Neural progenitor cell (in vitro differentiated cells): Measurements from ENCODE around the gene SRP14. TPM values are rescaled to one million over a fixed set of nuclear protein-coding genes. Genes with fewer than 3 reads are reported as not detected.

Experiments
- DNase-seq: peaks from one replicate; pipeline ENCODE4 v3.0.0-alpha.2; 2016; ENCODE audit warnings: low spot score
- H2AFZ ChIP-seq: fragments of 200-600 bp; sonication (generic); replicated peaks from 2 replicates; pipeline ENCODE4 v1.6.1; 2016; ENCODE audit warnings: antibody characterized with exemption
- H3F3A ChIP-seq: fragments of 200-600 bp; sonication (generic); 2 replicates; pipeline ENCODE4 v1.6.1; 2016; ENCODE audit warnings: antibody characterized with exemption, low read depth
- H3K27ac ChIP-seq: fragments of 200-600 bp; sonication (generic); 2 replicates; pipeline ENCODE4 v1.5.1; 2016; ENCODE audit warnings: mild to moderate bottlenecking
- H3K27me3 ChIP-seq: fragments of 200-600 bp; sonication (generic); 2 replicates; pipeline ENCODE4 v1.6.1; 2016; ENCODE audit warnings: mild to moderate bottlenecking, moderate library complexity
- H3K36me3 ChIP-seq: fragments of 200-600 bp; sonication (generic); 2 replicates; pipeline ENCODE4 v1.5.1; 2016
- H3K4me1 ChIP-seq: fragments of 200-600 bp; sonication (generic); 2 replicates; pipeline ENCODE4 v1.6.1; 2016; ENCODE audit warnings: mixed run types
- H3K4me2 ChIP-seq: fragments of 200-600 bp; sonication (generic); 2 replicates; pipeline ENCODE4 v1.6.1; 2016
- H3K4me3 ChIP-seq: fragments of 200-600 bp; sonication (generic); 2 replicates; pipeline ENCODE4 v1.5.1; 2016
- H3K79me2 ChIP-seq: fragments of 200-600 bp; sonication (generic); 2 replicates; pipeline ENCODE4 v1.6.1; 2016; ENCODE audit warnings: low read depth
- H3K9ac ChIP-seq: fragments of 200-600 bp; sonication (generic); 2 replicates; pipeline ENCODE4 v1.6.1; 2016
- H3K9me3 ChIP-seq: fragments of 200-600 bp; sonication (generic); 2 replicates; pipeline ENCODE4 v1.5.1; 2016; ENCODE audit warnings: low read depth
- H4K20me1 ChIP-seq: fragments of 200-600 bp; sonication (generic); 2 replicates; pipeline ENCODE4 v1.6.1; 2016; ENCODE audit warnings: low read depth
- H3K27ac Mint-ChIP-seq: 3 replicates; pipeline ENCODE4 v1.8.0; 2021; ENCODE audit warnings: mixed read lengths
- H3K27me3 Mint-ChIP-seq: 2 replicates; pipeline ENCODE4 v1.8.0; 2022; ENCODE audit warnings: low read depth, mild to moderate bottlenecking, inconsistent platforms, moderate library complexity, mixed read lengths; ENCODE audit not compliant: insufficient read depth
- H3K36me3 Mint-ChIP-seq: 3 replicates; pipeline ENCODE4 v1.8.0; 2021; ENCODE audit warnings: mixed read lengths
- H3K4me1 Mint-ChIP-seq: 3 replicates; pipeline ENCODE4 v1.8.0; 2021; ENCODE audit warnings: mixed read lengths
- H3K4me3 Mint-ChIP-seq: 3 replicates; pipeline ENCODE4 v1.8.0; 2021; ENCODE audit warnings: mild to moderate bottlenecking, moderate library complexity, mixed read lengths
- H3K9me3 Mint-ChIP-seq: 3 replicates; pipeline ENCODE4 v1.8.0; 2020; ENCODE audit warnings: mixed read lengths
- EZH2 ChIP-seq: fragments of 200-600 bp; sonication (generic); IDR thresholded peaks from 2 replicates; pipeline ENCODE4 v1.6.1; 2017; ENCODE audit warnings: antibody characterized with exemption, mild to moderate bottlenecking, moderate library complexity
- EZH2phosphoT487 ChIP-seq: fragments of 200-600 bp; sonication (generic); IDR thresholded peaks from 2 replicates; pipeline ENCODE4 v1.6.1; 2017; ENCODE audit warnings: antibody characterized with exemption
- total RNA-seq: library from RNA; depleted of rRNA; stranded (reverse); fragments of >200 nt; gene quantifications from 2 replicates; pipeline ENCODE4 v1.2.3, GENCODE V29; 2015; ENCODE audit warnings: low replicate concordance
- TF ChIP-seq, protein P1 (sequence below): fragments of 200-600 bp; sonication (generic); IDR thresholded peaks from 2 replicates; pipeline ENCODE4 v1.5.1; 2017; ENCODE audit warnings: antibody characterized with exemption, mild to moderate bottlenecking

SRP14 gene
- total RNA-seq, 1 donor from 2014 or later, result 461 TPM

- Mint-ChIP-seq H3K27ac (no peak overlapping the region), H3K27me3 (no peaks in the 10 kb centered on the region), H3K9me3 (no peaks in the 10 kb centered on the region), H3K4me1 (peaks cover 16% of the 10 kb centered on the region), H3K4me3 (no peak overlapping the region), H3K36me3 (peaks cover 15% of the 10 kb centered on the region)
- Histone ChIP-seq H3K9ac (no peak overlapping the region), H3K79me2 (no peaks in the 10 kb centered on the region), H3K4me1 (peaks cover 8% of the 10 kb centered on the region), H3F3A (peaks cover 5% of the 10 kb centered on the region), H3K4me3 (no peak overlapping the region), H3K27ac (no peak overlapping the region), H2AFZ (no peak overlapping the region), H3K27me3 (no peaks in the 10 kb centered on the region), H4K20me1 (no peaks in the 10 kb centered on the region), H3K4me2 (no peak overlapping the region), H3K36me3 (no peaks in the 10 kb centered on the region), H3K9me3 (no peaks in the 10 kb centered on the region)
- TF ChIP-seq EZH2 (no peak), EZH2phosphoT487 (no peak)
- TF ChIP-seq, protein P1, sequence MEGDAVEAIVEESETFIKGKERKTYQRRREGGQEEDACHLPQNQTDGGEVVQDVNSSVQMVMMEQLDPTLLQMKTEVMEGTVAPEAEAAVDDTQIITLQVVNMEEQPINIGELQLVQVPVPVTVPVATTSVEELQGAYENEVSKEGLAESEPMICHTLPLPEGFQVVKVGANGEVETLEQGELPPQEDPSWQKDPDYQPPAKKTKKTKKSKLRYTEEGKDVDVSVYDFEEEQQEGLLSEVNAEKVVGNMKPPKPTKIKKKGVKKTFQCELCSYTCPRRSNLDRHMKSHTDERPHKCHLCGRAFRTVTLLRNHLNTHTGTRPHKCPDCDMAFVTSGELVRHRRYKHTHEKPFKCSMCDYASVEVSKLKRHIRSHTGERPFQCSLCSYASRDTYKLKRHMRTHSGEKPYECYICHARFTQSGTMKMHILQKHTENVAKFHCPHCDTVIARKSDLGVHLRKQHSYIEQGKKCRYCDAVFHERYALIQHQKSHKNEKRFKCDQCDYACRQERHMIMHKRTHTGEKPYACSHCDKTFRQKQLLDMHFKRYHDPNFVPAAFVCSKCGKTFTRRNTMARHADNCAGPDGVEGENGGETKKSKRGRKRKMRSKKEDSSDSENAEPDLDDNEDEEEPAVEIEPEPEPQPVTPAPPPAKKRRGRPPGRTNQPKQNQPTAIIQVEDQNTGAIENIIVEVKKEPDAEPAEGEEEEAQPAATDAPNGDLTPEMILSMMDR, result no peak
- no peak for DNase-seq
Observed at GRCh38 chr15:39999538-40000200, 39.3 kb downstream of the SRP14 start.

GRCh38 chr15:39998511-39999077 lies 40.4 kb downstream of the SRP14 start:
- Histone ChIP-seq H4K20me1 (no peaks in the 10 kb centered on the region), H3K27ac (no peak overlapping the region), H3K4me3 (no peak overlapping the region), H3K36me3 (no peaks in the 10 kb centered on the region), H3K9me3 (no peaks in the 10 kb centered on the region), H2AFZ (no peak overlapping the region), H3K9ac (no peak overlapping the region), H3K27me3 (no peaks in the 10 kb centered on the region), H3K79me2 (no peaks in the 10 kb centered on the region), H3F3A (peaks cover 5% of the 10 kb centered on the region), H3K4me1 (peaks cover 8% of the 10 kb centered on the region), H3K4me2 (no peak overlapping the region)
- peaks cover 20% of the 10 kb centered on the region for H3K36me3 Mint-ChIP-seq
- TF ChIP-seq, protein P1, result no peak
- TF ChIP-seq EZH2, result no peak
- no peak for TF ChIP-seq EZH2phosphoT487
- no peak for DNase-seq
- no peaks in the 10 kb centered on the region for H3K27me3 Mint-ChIP-seq
- no peak overlapping the region for H3K4me3 Mint-ChIP-seq
- H3K9me3 Mint-ChIP-seq, result no peaks in the 10 kb centered on the region
- H3K27ac Mint-ChIP-seq, result no peak overlapping the region
- peaks cover 13% of the 10 kb centered on the region for H3K4me1 Mint-ChIP-seq

- no peak overlapping the region for H3K4me2 ChIP-seq
- H3K27ac ChIP-seq, result no peak overlapping the region
- DNase-seq, result no peak
- Mint-ChIP-seq H3K27me3 (no peaks in the 10 kb centered on the region), H3K4me3 (no peak overlapping the region), H3K4me1 (peaks cover 6% of the 10 kb centered on the region), H3K9me3 (no peaks in the 10 kb centered on the region), H3K36me3 (peaks cover 28% of the 10 kb centered on the region), H3K27ac (no peak overlapping the region)
- H2AFZ ChIP-seq, result no peak overlapping the region
- H3K9ac ChIP-seq, result no peak overlapping the region
- H3K79me2 ChIP-seq, result no peaks in the 10 kb centered on the region
- TF ChIP-seq EZH2phosphoT487 (no peak), EZH2 (no peak)
- TF ChIP-seq, protein P1, result no peak
- no peaks in the 10 kb centered on the region for H3F3A ChIP-seq
- no peaks in the 10 kb centered on the region for H4K20me1 ChIP-seq
- H3K4me3 ChIP-seq, result no peak overlapping the region
- no peaks in the 10 kb centered on the region for H3K9me3 ChIP-seq
- no peaks in the 10 kb centered on the region for H3K36me3 ChIP-seq
- no peaks in the 10 kb centered on the region for H3K4me1 ChIP-seq
- no peaks in the 10 kb centered on the region for H3K27me3 ChIP-seq
Observed at GRCh38 chr15:39997639-39998038, 41.3 kb downstream of the SRP14 start.
